Measurements from ENCODE around the gene PC.

PC gene

GRCh38 chr11:66969584-66970225 is 11.5 kb upstream of the PC start:
- no peaks in the 10 kb centered on the region for H3K36me3 ChIP-seq (ENCODE audit: control insufficient read depth, insufficient read depth, low read length)
- H3K4me1 ChIP-seq: peaks cover 3% of the 10 kb centered on the region
- no peaks in the 10 kb centered on the region for H3K27me3 ChIP-seq (ENCODE audit: control insufficient read depth, insufficient read depth, low read length)
- H3K27ac ChIP-seq: no peak overlapping the region
- H3K4me2 ChIP-seq (ENCODE audit: low read length): no peak overlapping the region
- H3K9ac ChIP-seq: no peak overlapping the region
- no peak for TF ChIP-seq CTCF (IDR thresholded peaks at IDR 0.05)
- no peaks in the 10 kb centered on the region for H3K9me3 ChIP-seq (ENCODE audit: control insufficient read depth, low read length)
- H2AFZ ChIP-seq: no peak overlapping the region
- H3K4me3 ChIP-seq (ENCODE audit: low read depth, low read length): no peak overlapping the region
- no peaks in the 10 kb centered on the region for H3K79me2 ChIP-seq

- H3K4me1 ChIP-seq: peaks cover 3% of the 10 kb centered on the region
- H3K27ac ChIP-seq: no peak overlapping the region
- H3K9ac ChIP-seq: no peak overlapping the region
- no peak overlapping the region for H2AFZ ChIP-seq
- H3K9me3 ChIP-seq (ENCODE audit: control insufficient read depth, low read length): no peaks in the 10 kb centered on the region
- H3K36me3 ChIP-seq (ENCODE audit: control insufficient read depth, insufficient read depth, low read length): no peaks in the 10 kb centered on the region
- H3K4me2 ChIP-seq (ENCODE audit: low read length): no peak overlapping the region
- no peak overlapping the region for H3K4me3 ChIP-seq (ENCODE audit: low read depth, low read length)
- H3K79me2 ChIP-seq: no peaks in the 10 kb centered on the region
- TF ChIP-seq CTCF (IDR thresholded peaks at IDR 0.05): no peak
- H3K27me3 ChIP-seq (ENCODE audit: control insufficient read depth, insufficient read depth, low read length): no peaks in the 10 kb centered on the region
These were observed 9.7 kb upstream of the PC start for GRCh38 chr11:66967670-66968425.

GRCh38 chr11:66966351-66966750 is 8.2 kb upstream of the PC start:
- H3K9ac ChIP-seq: no peak overlapping the region
- no peak for TF ChIP-seq CTCF (IDR thresholded peaks at IDR 0.05)
- no peaks in the 10 kb centered on the region for H3K27me3 ChIP-seq (ENCODE audit: control insufficient read depth, insufficient read depth, low read length)
- H3K79me2 ChIP-seq: no peaks in the 10 kb centered on the region
- no peak overlapping the region for H3K4me2 ChIP-seq (ENCODE audit: low read length)
- no peak overlapping the region for H3K4me3 ChIP-seq (ENCODE audit: low read depth, low read length)
- no peaks in the 10 kb centered on the region for H3K36me3 ChIP-seq (ENCODE audit: control insufficient read depth, insufficient read depth, low read length)
- H2AFZ ChIP-seq: no peak overlapping the region
- H3K9me3 ChIP-seq (ENCODE audit: control insufficient read depth, low read length): no peaks in the 10 kb centered on the region
- peaks cover 3% of the 10 kb centered on the region for H3K4me1 ChIP-seq
- no peak overlapping the region for H3K27ac ChIP-seq

- Histone ChIP-seq H3K27ac (no peak overlapping the region), H3K4me3 (ENCODE audit: low read depth, low read length) (no peak overlapping the region), H3K79me2 (no peaks in the 10 kb centered on the region), H3K9ac (no peak overlapping the region), H3K4me1 (no peaks in the 10 kb centered on the region), H3K36me3 (ENCODE audit: control insufficient read depth, insufficient read depth, low read length) (no peaks in the 10 kb centered on the region), H2AFZ (no peak overlapping the region), H3K9me3 (ENCODE audit: control insufficient read depth, low read length) (no peaks in the 10 kb centered on the region), H3K4me2 (ENCODE audit: low read length) (no peak overlapping the region), H3K27me3 (ENCODE audit: control insufficient read depth, insufficient read depth, low read length) (no peaks in the 10 kb centered on the region)
- no peak for TF ChIP-seq CTCF (IDR thresholded peaks at IDR 0.05)
These were observed 6.3 kb upstream of the PC start for GRCh38 chr11:66964495-66964894.

All from parathyroid adenoma (tissue), 2 donors.